Stimulated activated CD4-positive, alpha-beta T cell treated with anti-CD3 and anti-CD28 coated beads, Interleukin-4, amount 100 ng/mL, for 48 hours (primary cell): Measurements from ENCODE around the gene DOCK9.

Experiments
- DNase-seq, 2 donors: peaks; one replicate each; pipeline ENCODE4 v3.0.0-alpha.2; 2020; ENCODE audit warnings: low read depth in 2 of 2

DOCK9 gene

GRCh38 chr13:98976941-98977340 is 923 bp downstream of the DOCK9 start:
- DNase-seq: no peak

GRCh38 chr13:98976338-98976737 is 1.5 kb downstream of the DOCK9 start:
- DNase-seq: no peak

- DNase-seq: no peak
Measured at GRCh38 chr13:98975822-98976261, 2.0 kb downstream of the DOCK9 start.

DNA sequence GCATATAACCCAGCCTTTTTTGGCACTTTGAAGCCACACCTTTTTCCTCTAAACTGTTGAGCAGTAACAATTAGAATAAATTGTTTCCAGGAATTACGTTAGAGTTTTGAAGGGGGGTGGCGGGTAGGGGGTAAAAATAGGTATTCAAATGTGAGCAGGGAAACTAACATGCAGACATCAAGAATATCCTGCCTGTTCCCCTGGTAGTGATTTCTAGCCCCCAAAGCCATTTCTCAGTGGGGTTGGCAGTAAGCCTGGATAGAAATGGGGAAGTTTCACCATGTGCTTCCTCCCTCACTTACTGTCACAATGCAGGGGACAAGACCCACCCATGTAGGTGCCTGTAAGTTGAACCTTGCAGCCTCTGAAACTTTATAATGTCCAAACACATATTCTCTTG is 3.8 kb downstream of the DOCK9 start:
- DNase-seq: no peak

- DNase-seq: no peak
Measured at GRCh38 chr13:98972627-98973026, 5.2 kb downstream of the DOCK9 start.

DNA sequence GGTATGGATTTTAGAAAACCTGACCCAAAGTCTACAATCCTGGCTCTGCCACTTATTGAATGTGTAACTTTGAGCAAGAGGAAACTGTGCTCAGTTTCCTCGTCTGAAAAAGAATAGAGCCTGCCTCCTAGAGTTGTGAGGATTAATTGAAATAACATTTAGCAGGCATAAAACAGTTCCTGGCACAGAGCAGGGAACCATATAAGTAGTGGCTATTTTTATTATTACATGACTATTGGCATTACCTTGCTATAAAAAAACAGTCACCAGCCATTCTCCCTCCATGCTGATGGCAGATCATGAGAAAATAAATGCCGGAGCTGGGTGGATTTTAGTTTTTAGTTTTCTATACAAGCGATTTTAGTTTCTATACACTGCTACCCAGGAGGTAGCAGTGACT is 5.8 kb downstream of the DOCK9 start:
- DNase-seq: no peak

DNA sequence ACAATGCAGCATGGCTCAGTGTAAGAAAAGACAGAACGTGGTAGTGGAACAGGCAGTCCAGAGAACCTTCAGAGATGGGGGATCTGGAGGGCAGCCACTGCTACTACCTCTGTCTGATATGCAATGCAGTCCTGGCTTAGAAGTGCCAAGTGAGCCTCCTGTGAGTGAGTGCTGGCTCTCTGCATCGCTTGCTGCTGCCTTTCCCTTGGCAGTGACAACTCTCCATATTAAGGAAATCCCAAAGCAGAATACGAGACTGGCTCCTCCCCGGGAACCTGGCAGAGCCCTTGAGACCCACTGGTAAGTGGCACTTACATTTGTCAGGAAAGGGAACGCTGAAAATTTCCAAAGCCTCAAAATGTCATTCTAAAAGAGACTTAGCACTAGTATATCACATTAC is 7.5 kb downstream of the DOCK9 start:
- DNase-seq: no peak

GRCh38 chr13:98967491-98967890 is 10.4 kb downstream of the DOCK9 start:
- DNase-seq: no peak

DNA sequence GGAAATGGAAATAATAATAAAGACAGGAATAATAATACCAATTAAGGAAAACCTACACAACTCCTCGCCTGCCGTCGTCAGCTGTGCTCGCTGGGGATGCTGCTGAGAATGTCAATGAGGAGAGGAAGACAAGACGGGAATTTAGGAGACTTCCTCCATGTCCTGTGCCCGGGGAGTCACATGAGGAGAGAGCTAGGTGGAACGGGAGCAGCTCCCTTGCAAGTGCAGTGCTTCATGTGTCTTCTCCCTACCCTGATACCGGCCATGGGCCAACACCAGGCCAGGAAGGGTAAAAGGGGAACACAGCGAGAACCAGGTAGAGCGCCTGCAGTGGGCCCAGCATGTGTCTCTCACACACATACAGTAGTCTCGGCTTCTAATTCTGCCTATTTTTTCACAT is 11.8 kb downstream of the DOCK9 start:
- no peak for DNase-seq

DNA sequence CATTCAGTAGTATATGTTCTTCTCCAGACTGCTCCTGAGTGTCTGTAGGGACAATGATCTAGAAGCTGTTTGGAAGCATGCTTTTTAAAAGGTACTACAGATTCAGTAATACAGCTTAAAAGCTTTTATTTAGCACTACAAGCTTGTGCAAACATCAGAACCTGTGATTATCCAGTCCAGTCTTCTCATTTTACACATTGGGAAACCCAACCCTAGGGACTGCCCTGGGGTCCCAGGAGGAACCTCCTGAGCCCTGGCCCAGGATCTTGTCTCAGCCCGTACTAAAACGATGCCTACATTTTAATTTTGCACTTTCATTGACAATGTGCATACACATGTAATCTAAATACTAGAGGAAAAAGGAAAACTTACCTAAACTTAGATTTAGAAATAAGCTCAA is 12.5 kb downstream of the DOCK9 start:
- no peak for DNase-seq

GRCh38 chr13:98963917-98964316 is 13.9 kb downstream of the DOCK9 start:
- DNase-seq: no peak

- DNase-seq: no peak
Measured at GRCh38 chr13:98962901-98963590, 14.8 kb downstream of the DOCK9 start.

DNA sequence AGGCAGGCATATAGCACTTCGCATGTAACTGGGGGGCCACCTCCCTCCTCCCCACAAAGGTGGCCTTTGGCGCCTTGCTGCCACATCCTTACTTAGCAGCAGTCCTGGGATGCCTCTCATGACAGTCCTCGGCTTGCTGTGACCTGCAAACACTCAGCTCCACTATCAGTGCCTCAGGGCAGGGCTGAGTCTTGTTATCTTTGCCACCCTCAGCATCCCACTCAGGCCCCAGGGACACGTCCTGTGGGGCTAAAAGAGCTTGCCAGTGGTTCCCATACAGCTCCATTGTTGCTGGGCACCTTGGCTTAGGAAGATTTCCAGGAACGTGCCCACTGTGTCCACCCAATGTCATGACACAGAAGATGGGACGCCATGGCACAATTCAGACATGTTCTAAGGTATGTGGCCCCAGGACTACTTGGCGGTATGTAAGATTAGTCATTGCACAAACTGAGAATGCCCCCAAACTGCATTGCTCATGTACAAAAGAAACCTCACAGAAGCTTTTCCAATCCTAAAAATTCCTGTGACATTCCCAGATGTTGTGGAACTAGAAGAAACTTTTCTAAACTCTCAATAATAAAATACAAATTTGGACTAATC is 16.3 kb downstream of the DOCK9 start:
- DNase-seq: no peak

DNA sequence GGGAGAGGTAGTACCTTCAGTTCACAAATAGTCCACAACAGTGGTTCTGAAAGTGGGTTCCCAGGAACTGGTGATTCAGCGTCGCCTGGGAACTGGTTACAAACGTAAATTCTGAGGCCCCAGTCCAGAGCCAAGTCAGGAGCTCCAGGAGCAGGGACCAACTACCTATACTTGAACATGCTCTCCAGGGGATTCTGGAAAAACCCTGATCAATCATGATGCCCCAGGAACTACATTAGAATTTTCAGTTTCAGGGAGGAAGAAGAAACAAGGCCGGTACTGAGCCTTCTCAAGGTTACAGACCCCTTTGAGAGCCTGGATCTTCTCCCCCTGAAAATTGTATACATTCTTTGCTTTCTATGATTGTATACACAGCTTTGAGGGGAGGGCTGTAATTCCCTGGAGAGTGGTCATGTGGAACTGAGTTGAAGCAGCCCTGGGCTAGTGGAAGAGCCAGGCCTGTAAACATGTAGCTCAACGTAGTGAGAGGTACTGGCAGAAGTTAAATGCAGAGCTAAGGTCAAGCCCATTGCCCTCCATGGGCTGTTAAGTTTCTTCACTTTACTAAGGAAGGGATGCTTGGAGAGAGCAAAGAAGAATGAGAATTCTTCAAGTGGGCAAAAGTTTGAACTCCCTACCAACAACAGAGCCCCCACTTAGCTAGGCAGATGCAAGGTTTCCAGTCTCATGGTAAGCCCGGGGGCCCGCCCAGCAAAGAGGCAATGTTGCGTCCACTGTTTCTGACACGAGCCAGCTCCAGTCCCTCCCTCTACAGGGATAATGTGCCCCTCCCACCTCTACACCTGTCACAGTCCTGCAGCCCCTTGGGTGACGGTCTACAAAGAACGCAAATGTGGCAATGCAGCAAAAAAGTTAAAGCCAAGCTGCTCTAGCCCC is 17.0 kb downstream of the DOCK9 start:
- DNase-seq: no peak

DNA sequence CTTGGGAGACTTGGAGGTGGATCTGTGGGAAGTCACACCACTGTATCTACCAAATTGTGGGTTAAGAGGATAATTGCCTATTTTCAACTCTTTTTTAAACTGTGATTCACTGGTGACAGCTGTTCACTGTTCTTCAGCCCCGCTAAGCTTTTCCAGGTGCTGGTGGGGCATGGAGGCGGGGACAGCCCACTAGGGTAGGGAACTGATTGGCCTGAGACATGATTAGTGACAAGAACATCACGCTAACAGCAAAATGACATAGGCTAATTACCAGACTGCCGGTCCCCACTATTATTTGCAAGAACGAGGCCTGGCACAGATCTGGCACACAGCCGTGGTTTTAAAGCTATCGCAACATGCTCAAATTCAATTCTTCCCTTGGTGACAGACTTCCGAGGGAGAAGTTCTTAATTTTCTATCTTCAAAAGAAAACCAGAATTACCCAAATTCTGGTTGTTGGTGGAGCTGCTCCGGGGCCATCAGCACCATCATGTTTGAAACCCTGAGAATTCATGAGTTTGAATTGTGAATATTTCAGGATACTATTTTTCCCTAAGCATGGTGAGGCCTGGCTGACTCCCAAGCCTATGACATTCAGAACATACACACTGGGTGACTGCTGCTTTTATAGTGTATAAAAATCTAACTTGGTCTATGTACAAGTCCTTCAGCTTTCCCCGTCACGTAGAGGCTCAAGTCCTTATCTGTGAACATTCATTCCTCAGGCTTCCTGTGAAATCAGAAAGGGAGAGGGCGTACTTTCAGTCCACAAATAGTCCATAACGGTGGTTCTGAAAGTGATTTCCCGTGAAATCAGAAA is 17.9 kb downstream of the DOCK9 start:
- no peak for DNase-seq

DNA sequence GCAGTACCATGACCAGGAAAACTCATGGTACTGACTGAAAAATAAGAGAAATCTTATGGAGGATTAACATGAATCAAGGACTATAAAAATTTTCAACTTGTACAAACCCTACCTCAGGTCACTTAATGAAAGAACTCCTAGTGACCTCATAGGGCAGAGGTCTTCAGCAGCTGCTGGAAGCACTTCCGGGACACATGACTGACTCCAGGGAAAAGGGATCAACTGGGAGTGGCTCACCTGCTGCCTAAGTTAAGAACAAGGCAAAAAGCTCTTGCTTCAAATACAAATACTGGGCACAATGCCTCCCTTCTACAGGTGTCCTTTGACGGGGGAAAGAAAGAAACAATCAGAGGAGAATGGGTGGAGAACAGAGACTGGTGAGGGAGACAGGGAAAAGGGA is 18.6 kb downstream of the DOCK9 start:
- DNase-seq: no peak

DNA sequence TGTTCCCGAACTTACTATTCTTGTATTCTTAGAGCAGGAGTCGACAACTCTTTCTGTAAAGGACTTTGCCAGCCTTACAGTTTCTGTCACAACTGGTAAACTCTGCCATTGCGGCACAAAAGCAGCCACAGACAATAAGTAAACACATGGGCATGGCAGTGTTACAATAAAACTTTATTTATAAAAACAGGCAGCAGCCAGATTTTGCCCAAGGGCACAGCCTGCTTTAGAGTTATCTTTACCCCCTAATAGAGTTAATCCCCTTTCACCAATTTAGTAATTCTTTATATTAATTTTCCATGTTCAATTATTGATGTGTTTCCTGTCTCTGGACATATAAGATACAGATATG is 19.4 kb downstream of the DOCK9 start:
- no peak for DNase-seq

DNA sequence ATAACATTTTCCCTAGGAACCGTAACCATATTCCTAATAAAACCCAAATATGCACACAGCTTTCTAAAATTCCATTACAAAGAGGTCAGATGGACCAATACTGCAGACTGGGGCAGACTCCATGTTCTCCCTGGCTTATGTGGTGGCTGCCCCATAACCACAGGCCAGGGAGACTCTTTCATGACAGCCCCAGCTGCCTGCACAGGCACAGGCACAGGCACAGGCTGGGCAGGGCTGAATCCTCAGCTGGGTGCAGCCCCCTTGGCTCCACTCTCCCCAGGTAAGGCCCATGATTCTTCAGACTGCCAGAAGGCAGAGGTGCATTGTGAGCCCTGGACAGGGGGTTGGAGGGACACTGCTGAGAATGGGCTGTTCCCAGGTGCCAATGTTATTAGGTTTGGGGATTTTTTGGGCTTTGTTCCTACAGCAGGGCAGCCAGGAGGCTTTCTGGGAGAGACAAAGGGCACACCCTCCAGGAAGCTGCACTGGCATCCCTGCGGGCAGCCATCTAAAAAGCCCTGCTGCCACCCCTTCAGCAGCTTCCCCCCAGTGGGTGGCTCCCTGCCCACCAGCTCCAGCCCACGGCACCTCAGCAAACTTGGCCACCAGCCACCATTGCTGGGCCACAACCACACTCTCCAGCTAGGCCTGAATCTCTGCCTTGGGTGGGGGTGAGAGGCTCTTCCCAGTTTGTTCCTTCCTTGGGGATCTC is 20.0 kb downstream of the DOCK9 start:
- no peak for DNase-seq

DNA sequence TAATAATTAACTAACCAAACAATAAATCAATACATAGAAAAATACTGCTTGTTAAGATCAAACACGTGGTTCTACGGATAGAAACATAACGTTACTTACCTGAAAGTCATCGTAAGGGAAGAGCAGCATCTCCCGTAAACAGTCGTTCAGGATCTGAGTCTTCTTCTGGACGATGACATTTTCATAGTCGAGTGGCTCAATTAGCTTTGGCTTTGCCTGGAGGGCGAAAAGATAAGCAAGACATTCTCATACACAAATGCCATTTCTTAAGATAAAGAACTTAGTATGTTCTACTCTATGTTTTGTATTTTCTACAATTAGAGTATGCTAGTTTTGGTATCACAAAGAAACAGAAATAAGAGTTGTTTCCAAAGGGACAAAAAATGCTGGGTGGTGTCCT is 22.5 kb downstream of the DOCK9 start:
- no peak for DNase-seq

DNA sequence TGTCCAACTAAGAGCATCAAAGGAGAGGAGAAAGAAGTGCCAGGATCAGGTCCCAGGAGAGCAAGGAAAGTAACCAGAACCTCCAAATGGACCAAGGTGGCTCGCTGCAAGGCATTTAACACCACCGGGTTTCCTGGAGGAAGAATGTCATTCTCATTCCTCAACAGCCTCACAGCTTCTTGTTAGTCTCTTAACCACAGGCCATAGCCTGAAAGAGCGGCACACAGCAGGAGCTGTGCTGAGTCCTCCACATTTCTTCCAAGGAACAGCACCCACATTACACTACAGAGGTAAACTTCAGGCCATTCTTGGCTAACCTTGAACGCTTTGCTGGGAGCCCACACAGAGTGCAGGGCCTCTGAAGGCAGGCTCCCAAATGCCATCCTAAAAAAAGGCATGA is 23.6 kb downstream of the DOCK9 start:
- no peak for DNase-seq

GRCh38 chr13:98951266-98951665 is 26.6 kb downstream of the DOCK9 start:
- DNase-seq: no peak
